ENCODE results near the gene RAPGEF6.
"Not testable (repeated sequence)": the region's sequence is repeated elsewhere in the genome, so short reads cannot be mapped to it uniquely, and the experiment has no call there.

The RAPGEF6 gene

DNA sequence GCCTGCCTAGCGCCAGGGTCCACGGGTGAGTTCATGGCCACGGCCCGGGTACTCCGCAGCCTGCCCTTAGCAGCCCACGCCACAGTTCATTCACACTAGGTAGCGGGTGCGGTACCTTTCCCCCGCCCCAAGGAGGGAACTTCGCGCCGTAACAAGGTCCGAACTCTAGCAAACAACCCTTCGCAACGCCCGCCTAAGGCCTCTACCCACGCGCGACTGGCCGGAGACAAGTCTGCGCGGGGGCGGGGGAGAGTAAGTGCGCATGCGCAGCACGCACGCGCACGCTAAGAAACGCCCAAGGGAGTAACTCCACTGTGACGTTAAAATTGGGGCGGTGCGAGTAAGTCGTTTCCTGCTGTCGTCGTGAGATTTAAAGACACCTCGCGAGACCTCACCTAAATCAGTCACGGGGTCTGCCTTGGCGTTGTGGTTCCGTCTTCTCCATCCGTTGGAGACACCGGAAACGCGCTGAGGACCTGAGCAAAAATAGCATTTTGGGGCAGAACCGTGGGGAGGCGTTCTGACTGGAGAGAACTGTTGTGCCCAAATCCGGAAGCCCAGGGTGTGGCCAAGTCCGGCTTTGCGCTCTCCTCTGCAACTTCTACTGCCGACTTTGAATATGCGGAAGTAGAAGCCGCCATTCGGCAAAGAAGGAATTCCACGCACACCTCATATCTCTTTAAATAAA lies at the start of gene RAPGEF6:
TSS of gene RAPGEF6 (minus strand) at position 234 of the 688 bp plus-strand sequence. CDS start at position 35, 199 bp downstream.
- peak; percentile 84 to 98 (median 86) for DNase-seq

- DNase-seq = no peak
Measured at GRCh38 chr5:131684595-131684994, 49.6 kb upstream of the RAPGEF6 start.

DNA sequence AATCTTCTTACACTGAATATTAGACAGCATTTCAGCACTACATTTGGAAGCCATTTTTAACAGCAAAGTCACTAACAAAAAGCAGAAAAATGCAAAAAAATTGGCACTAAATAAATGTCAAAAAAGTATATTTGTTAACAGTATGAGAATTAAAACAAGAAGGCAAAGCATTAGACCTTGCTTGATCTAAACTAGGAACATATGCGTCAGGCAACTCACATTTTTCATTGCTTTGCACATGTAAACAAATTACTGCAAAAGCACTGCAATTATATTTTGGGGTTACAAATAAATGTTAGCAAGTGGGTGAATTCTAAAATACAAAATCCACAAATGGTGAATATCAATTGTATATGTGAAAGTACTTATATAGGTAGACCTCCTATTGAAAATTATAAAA lies 49.0 kb upstream of the RAPGEF6 start:
- DNase-seq = no peak

DNA sequence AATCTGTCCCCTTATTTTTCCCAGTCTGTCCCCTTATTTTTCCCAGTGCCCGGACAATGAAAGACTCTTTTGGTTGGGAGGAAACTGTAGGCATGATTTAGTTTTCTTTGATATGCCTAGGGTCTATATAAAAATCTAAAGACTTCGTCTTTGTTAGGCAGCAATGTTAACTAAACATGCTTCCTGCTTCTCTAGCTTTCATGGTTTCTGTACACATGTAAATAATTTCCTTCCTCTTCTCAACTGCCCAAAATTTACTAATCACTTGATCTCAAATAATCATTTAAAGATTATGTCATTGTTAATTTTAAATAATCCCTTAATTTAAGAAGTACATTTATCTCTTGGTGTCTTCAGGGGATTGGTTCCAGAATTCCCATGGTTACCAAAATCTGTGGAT lies 47.8 kb upstream of the RAPGEF6 start:
- DNase-seq = no peak

DNA sequence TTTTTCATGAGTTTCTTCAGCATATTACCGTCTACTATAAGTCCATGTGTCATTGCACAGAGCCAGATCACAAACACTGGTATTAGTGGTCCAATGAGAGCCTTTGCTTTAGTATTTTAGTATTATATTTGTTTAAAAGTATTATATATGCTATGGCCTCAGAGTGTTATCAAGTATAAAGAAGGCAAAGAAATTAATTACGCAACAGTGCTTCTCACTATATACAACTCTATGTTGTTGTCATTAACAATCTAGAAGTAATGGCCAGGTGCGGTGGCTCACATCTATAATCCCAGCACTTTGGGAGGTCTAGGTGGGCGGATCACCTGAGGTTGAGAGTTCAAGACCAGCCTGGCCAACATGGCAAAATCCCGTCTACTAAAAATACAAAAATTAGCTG lies 47.1 kb upstream of the RAPGEF6 start:
- DNase-seq = no peak

DNA sequence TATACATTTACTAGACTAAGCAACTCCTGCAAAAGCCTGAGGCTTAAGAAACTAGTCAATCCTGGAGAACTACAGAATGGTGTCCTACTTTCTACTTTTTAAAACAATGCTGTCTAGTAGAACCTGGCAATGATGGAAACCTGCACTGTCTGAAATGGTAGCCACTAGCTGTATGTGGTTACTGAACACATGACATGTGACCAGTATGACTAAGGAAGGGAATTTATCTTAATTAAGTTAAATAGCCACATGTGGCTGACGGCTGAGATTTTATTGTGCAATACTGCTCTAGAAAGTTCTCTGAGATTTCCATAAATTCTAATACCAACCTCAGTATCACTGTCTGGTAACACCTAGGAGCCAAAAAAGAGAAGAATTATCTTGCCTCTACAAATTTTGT lies 44.9 kb upstream of the RAPGEF6 start:
- no peak for DNase-seq

DNA sequence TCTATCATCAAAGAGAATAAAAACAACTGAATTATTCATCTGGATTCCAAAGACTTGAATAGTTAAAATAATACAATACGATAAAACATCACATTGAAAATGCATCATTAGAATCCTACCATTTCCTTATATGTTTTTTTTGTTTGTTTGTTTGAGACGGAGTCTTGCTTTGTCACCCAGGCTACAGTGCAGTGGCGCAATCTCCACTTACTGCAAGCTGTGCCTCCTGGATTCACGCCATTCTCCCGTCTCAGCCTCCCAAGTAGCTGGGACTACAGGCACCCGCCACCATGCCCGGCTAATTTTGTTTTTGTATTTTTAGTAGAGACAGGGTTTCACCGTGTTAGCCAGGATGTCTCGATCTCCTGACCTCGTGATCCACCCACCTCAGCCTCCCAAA lies 43.2 kb upstream of the RAPGEF6 start:
- not testable (repeated sequence) for DNase-seq

DNA sequence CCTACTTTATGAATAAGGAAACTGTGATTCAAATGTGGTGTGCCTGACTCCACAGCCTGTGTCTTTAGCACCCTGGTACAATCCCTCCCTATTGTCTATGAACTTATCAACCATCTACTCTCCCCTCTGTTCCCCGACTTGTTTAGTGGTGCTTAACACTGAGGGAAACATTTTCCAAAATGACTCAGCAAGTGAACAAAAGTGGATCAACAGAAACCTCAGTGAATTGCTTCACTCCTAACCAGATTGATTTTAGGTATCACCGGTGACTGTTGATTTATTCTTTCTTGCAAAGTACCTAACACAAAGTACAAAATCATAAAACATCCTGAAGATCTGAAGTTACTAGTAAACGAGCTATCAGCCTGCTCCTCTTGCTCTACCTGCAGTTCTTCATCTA lies 42.1 kb upstream of the RAPGEF6 start:
- DNase-seq = no peak

DNA sequence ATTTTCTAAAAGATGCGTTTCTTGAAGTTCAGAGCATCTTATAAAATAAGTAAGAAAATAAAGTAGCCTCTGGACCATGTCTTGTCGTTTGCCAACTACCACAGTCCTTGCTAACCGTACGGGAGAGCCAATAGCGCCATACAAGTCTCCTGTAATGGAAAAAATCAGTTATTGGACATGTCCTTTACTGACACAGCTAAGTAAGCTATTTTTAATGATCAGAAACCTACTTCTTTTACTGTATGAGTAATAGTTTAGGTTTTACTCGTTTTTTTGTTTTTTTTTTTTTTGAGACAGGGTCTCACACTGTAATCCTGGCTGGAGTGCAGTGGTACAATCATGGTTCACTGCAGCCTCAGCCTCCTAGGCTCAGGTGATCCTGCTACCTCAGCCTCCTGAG lies 37.7 kb upstream of the RAPGEF6 start:
- no peak for DNase-seq

DNA sequence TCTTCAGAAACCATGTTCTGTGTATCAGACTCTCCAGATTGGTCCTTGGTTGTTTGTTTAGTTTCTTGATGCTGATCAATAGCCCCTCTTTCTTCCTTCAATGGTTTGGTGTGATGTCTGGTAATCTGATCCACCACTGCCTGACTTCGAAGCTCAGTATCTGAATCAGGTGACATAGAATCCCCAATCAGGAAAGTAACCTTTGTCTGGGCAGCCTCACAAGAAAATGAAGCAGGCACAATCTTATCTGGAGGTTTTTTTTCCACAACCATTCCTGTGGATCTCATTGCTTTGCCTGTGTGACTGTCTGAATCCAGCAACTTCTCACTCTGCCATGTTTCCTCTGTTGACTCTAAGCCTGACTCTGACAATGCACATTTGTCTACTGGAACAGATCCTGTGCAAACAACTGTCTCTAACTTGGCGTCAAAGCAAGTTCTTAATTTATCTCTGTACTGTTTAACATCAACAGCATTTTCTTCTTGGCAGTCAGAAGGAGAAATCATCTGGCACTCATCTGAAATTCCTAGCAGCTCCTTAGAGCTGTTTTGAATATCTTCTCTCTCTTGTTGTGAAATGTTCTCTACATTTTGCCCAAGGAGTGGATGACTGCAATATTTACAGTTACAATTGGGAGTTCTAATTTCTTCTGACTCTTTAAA lies 37.1 kb upstream of the RAPGEF6 start:
- no peak for DNase-seq

DNA sequence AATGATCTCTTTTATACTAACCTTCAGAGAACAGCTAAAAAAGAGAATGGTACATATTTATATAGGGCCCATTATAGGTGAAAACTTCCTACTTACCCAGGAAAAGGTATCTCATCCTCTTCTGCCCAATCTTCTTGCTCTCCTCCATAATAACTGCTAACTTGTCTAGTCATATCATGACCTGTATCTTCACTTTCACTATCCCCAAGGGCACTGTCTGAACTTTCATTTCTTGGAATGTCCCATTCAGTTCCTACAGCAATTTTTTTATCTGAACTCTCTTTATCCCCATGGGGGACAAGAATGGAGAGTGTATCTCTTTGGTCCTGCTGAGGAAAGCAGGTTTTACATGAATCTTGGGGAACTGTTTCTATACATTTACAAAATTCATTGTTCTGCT lies 36.4 kb upstream of the RAPGEF6 start:
- DNase-seq = no peak

GRCh38 chr5:131664929-131665328 lies 29.9 kb upstream of the RAPGEF6 start:
- DNase-seq = no peak

DNA sequence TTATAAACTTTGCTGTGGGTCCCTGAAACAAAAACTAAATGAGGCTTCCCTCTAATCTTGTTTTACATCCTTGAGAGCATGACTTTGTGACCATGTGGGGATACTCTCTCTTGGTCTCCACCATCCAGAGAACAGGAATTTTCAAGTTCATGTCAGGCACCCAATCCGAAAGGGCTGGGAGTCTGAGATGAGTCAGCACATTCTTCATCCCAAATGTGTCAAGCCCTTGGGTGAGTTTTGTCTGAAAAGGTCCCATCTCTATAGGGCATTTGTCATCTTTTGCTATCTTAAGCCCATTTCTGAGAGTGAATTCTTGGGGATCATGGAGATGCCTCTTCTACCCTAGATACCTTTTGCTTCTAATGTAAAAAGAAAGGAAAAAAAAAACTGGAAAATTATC lies 26.9 kb upstream of the RAPGEF6 start:
- DNase-seq = no peak

DNA sequence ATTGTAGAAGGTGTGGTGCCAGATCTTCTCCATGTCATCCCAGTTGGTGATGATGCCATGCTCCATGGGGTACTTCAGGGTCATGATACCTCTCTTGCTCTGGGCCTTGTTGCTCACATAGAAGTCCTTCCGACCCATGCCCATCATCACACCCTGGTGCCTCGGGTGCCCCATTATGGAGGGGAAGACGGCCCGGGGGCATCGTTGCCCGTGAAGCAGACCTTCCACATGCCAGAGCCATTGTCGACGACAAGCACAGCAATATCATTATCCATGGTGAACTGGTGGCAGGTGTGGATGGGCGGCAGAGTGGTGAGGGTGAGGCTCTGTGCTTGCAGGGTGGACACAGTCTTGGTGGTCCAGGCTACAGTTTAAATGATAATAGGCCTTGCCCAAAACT lies 24.8 kb upstream of the RAPGEF6 start:
- no peak for DNase-seq

GRCh38 chr5:131659290-131659689 lies 24.3 kb upstream of the RAPGEF6 start:
- no peak for DNase-seq

- DNase-seq = no peak
Measured at GRCh38 chr5:131654776-131655175, 19.7 kb upstream of the RAPGEF6 start.

DNA sequence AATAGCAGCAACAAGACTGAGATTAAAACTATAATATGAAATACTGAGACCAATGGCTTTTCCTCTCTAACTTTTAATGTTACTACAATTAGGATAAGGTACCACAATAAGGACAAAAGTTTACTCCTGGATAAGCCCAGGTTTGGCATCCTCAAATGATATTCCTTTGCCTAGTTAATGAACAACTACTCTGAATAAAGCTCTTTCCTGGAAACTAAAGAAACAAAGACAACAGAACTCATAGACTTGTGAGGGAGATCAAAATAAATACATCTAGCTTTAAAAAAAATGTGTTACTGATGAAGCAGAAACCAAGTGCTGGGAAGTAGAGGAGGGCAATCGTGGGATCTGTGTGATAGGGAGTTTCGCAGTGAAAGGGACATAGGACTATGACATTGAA lies 19.3 kb upstream of the RAPGEF6 start:
- no peak for DNase-seq

- DNase-seq = no peak
Measured at GRCh38 chr5:131649161-131649560, 14.1 kb upstream of the RAPGEF6 start.

- no peak for DNase-seq
Measured at GRCh38 chr5:131647048-131647769, 12.2 kb upstream of the RAPGEF6 start.

- no peak for DNase-seq
Measured at GRCh38 chr5:131644822-131645221, 9.8 kb upstream of the RAPGEF6 start.

DNA sequence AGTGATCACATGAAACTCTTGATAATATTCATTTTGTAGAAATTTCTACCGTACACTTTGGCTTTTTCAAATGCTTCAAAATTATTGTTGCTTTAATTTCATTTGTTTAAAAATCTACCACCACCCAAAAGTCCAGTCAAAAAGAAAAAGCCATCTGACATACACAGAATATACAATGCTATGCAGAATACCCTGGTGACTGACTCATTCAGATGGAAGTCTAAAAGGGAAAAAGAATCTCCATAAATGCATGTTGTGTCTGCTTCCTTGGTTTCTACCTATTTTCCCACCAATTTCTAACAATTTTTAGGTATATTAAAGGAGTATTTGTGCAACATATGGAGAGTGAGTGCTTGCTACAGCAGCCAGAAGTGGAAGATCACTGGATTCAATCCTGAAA lies 9.3 kb upstream of the RAPGEF6 start:
- DNase-seq = no peak

GRCh38 chr5:131641494-131641893 lies 6.5 kb upstream of the RAPGEF6 start:
- DNase-seq = no peak

DNA sequence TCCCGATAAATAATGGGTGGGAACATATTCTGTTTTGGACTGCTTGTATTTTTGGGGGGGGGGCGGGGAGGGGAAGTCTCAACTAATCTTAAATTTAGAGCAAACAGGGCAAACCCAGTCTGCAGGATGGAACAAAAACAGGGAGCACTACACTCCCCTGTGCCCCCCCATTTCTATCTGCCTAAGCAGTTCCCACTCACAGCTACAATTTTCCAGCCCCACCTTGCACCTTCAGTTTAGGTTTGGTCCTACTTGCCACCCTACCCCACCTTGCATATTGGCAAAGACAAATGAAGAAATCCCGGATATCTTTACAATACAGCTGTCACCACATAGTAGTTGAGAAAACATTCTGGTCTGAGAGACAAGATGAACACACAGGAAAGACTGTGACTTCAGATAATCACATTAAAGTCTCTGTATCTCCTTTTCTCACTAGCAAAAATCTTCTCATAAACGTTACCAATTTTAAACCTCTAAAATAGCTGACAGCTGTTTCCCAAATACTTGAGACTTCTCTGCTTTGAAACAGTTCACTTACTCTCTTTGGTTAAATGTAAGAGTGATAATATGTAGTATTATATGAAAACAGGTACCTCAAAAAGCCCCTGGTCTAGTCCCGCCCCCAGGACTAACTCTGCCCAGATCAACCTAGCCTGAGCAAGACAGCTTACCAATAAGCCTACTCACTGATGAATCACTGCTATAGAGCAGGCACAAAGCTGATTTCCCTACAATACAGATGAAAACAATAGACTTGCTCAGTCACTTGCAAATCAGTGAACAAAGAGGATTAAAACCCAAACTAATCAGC lies 5.2 kb upstream of the RAPGEF6 start:
- peak in 3 of 4 experiments; percentile 9 to 46 (median 19) for DNase-seq

Measured in activated naive CD4-positive, alpha-beta T cell (primary cell).